ENCODE data around the gene ZNF184.
A peak's percentile ranks its signal among the peaks of the same experiment; 100 is the strongest.

DNA sequence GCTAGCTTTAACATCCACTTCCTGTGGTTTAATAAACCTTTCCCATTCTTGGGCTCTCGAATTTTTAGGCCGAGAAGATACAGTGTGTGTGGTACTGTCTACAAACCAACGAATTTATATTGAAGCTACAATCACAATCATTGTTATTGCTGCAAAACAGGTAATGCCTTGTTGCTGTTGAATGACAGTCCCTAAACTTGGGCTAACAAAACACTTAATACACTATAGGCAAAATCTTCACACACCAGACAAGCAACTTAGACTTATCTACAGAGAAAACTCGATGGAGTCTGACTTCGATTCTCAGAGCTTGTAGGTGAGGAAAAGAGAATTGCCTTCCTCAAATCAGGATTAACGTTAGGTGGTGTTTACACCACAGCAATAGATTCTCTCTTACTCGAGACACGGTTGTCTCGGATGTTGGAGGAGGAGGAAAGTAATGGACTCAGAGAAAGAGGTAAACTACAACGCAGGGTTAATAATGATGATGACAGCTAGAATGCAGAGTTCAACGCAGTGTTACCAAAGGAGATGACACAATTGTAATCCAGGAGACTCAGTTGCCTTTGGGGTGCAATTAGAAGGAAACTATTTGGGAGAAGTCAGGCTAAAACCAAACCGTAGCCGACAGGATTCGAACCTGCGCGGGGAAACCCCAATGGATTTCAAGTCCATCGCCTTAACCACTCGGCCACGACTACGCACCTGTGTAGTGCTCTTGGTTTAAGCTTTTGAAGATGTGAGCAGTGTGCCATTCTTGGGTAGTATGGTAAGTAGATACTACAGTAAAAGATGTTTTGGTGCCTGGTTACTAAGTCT is 32.5 kb upstream of the ZNF184 start:
- TF ChIP-seq, protein P1, sequence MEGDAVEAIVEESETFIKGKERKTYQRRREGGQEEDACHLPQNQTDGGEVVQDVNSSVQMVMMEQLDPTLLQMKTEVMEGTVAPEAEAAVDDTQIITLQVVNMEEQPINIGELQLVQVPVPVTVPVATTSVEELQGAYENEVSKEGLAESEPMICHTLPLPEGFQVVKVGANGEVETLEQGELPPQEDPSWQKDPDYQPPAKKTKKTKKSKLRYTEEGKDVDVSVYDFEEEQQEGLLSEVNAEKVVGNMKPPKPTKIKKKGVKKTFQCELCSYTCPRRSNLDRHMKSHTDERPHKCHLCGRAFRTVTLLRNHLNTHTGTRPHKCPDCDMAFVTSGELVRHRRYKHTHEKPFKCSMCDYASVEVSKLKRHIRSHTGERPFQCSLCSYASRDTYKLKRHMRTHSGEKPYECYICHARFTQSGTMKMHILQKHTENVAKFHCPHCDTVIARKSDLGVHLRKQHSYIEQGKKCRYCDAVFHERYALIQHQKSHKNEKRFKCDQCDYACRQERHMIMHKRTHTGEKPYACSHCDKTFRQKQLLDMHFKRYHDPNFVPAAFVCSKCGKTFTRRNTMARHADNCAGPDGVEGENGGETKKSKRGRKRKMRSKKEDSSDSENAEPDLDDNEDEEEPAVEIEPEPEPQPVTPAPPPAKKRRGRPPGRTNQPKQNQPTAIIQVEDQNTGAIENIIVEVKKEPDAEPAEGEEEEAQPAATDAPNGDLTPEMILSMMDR (IDR thresholded peaks at IDR 0.05 in 2 of 3, conservative IDR thresholded peaks at IDR 0.05 in 1 of 3; ENCODE audit: borderline replicate concordance in 1 of 3, insufficient read depth in 1 of 3, low read depth in 2 of 3, low read length in 2 of 3), result no peak
- TF ChIP-seq POLR2A (IDR thresholded peaks at IDR 0.05; ENCODE audit: borderline replicate concordance, extremely low read depth, insufficient read depth, insufficient read length), result no peak
- TF ChIP-seq EZH2phosphoT487 (IDR thresholded peaks at IDR 0.05; ENCODE audit: borderline replicate concordance), result no peak
- TF ChIP-seq POLR2AphosphoS5 (IDR thresholded peaks at IDR 0.05; ENCODE audit: low read depth, low read length), result no peak; the same call in 1 of the 2 replicates
- TF ChIP-seq EZH2 (IDR thresholded peaks at IDR 0.05), result no peak
- no peak for TF ChIP-seq ZNF274 (IDR thresholded peaks at IDR 0.05; ENCODE audit: low read depth, low read length)
- TF ChIP-seq TCF7L2 (IDR thresholded peaks at IDR 0.05; ENCODE audit: borderline replicate concordance, extremely low read depth, insufficient read depth, insufficient read length), result peak; percentile 7
- peak; percentile 24 for TF ChIP-seq RAD21 (IDR thresholded peaks at IDR 0.05; ENCODE audit: low read depth)
- TF ChIP-seq ZFX (IDR thresholded peaks at IDR 0.05), result no peak
- peak; percentile 25; the same call in 1 of the 2 replicates for TF ChIP-seq JUND (IDR thresholded peaks at IDR 0.05)
- peak; percentile 79 for TF ChIP-seq CEBPB (IDR thresholded peaks at IDR 0.05; ENCODE audit: low read depth)
- TF ChIP-seq, protein P2, sequence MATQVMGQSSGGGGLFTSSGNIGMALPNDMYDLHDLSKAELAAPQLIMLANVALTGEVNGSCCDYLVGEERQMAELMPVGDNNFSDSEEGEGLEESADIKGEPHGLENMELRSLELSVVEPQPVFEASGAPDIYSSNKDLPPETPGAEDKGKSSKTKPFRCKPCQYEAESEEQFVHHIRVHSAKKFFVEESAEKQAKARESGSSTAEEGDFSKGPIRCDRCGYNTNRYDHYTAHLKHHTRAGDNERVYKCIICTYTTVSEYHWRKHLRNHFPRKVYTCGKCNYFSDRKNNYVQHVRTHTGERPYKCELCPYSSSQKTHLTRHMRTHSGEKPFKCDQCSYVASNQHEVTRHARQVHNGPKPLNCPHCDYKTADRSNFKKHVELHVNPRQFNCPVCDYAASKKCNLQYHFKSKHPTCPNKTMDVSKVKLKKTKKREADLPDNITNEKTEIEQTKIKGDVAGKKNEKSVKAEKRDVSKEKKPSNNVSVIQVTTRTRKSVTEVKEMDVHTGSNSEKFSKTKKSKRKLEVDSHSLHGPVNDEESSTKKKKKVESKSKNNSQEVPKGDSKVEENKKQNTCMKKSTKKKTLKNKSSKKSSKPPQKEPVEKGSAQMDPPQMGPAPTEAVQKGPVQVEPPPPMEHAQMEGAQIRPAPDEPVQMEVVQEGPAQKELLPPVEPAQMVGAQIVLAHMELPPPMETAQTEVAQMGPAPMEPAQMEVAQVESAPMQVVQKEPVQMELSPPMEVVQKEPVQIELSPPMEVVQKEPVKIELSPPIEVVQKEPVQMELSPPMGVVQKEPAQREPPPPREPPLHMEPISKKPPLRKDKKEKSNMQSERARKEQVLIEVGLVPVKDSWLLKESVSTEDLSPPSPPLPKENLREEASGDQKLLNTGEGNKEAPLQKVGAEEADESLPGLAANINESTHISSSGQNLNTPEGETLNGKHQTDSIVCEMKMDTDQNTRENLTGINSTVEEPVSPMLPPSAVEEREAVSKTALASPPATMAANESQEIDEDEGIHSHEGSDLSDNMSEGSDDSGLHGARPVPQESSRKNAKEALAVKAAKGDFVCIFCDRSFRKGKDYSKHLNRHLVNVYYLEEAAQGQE (IDR thresholded peaks at IDR 0.05; ENCODE audit: low read depth), result no peak
- no peak for TF ChIP-seq ELF1 (IDR thresholded peaks at IDR 0.05; ENCODE audit: borderline replicate concordance, low read depth)
- TF ChIP-seq, protein P3, sequence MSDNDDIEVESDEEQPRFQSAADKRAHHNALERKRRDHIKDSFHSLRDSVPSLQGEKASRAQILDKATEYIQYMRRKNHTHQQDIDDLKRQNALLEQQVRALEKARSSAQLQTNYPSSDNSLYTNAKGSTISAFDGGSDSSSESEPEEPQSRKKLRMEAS (IDR thresholded peaks at IDR 0.05), result peak; percentile 51; the same call in 1 of the 2 replicates

Measured in HCT116 (cell line).